Activated naive CD4-positive, alpha-beta T cell treated with anti-CD3 and anti-CD28 coated beads, Interleukin-2, amount 50 U/mL, for 72 hours (primary cell): ENCODE measurements around the gene ZBTB40. TPM values are rescaled to one million over a fixed set of nuclear protein-coding genes. Genes with fewer than 3 reads are reported as not detected.

Experiments
- ATAC-seq, 2 donors: fragments of 150-1000 bp; cut with Tn5 transposase; 2 replicates each; pipeline ENCODE4 v1.10.0; 2021; ENCODE audit warnings: mild to moderate bottlenecking in 2 of 2, moderate library complexity in 2 of 2
- DNase-seq, 2 donors: peaks; one replicate each; pipeline ENCODE4 v3.0.0; 2021 to 2022; ENCODE audit warnings: low spot score in 2 of 2
- H3K27ac Mint-ChIP-seq, 2 donors: one replicate each; pipeline ENCODE4 v1.8.0; 2022; ENCODE audit warnings: mild to moderate bottlenecking in 2 of 2, mixed read lengths in 2 of 2
- H3K36me3 Mint-ChIP-seq, 2 donors: one replicate each; pipeline ENCODE4 v1.8.0; 2022; ENCODE audit warnings: mixed read lengths in 2 of 2
- H3K9me3 Mint-ChIP-seq, 2 donors: one replicate each; pipeline ENCODE4 v1.8.0; 2022; ENCODE audit warnings: mixed read lengths in 2 of 2
- total RNA-seq, 2 donors: library from RNA; stranded (reverse); gene quantifications; one replicate each; pipeline ENCODE4 v1.2.3, GENCODE V29; 2022

ZBTB40 gene
- total RNA-seq, 2 donors from 2014 or later: 15.9 to 16.3 TPM

- no peaks in the 10 kb centered on the region for H3K36me3 Mint-ChIP-seq
- no peak for ATAC-seq
- DNase-seq: no peak
- no peak overlapping the region for H3K27ac Mint-ChIP-seq
- H3K9me3 Mint-ChIP-seq: no peaks in the 10 kb centered on the region
These were observed 95.7 kb downstream of the ZBTB40 start for GRCh38 chr1:22547186-22547817.

GRCh38 chr1:22547818-22548462, 96.3 kb downstream of the ZBTB40 start:
- no peak for ATAC-seq
- no peak overlapping the region for H3K27ac Mint-ChIP-seq
- no peaks in the 10 kb centered on the region for H3K9me3 Mint-ChIP-seq
- DNase-seq: no peak
- H3K36me3 Mint-ChIP-seq: no peaks in the 10 kb centered on the region

GRCh38 chr1:22550021-22550420, 98.4 kb downstream of the ZBTB40 start:
- no peaks in the 10 kb centered on the region for H3K9me3 Mint-ChIP-seq
- ATAC-seq (no peak), DNase-seq (no peak)
- H3K36me3 Mint-ChIP-seq: no peaks in the 10 kb centered on the region
- H3K27ac Mint-ChIP-seq: no peak overlapping the region

GRCh38 chr1:22551591-22551990, 99.9 kb downstream of the ZBTB40 start:
- Mint-ChIP-seq H3K27ac (no peak overlapping the region), H3K9me3 (no peaks in the 10 kb centered on the region), H3K36me3 (no peaks in the 10 kb centered on the region)
- DNase-seq: no peak
- ATAC-seq: no peak

- DNase-seq (no peak), ATAC-seq (no peak)
- Mint-ChIP-seq H3K36me3 (no peaks in the 10 kb centered on the region), H3K9me3 (no peaks in the 10 kb centered on the region), H3K27ac (no peak overlapping the region)
These were observed 100.4 kb downstream of the ZBTB40 start for GRCh38 chr1:22552021-22552420.

- no peak for ATAC-seq
- no peak for DNase-seq
- H3K27ac Mint-ChIP-seq: peak overlapping the region in 1 of 2 donors; percentile 53
- H3K9me3 Mint-ChIP-seq: no peaks in the 10 kb centered on the region
- H3K36me3 Mint-ChIP-seq: no peaks in the 10 kb centered on the region
These were observed 101.6 kb downstream of the ZBTB40 start for GRCh38 chr1:22553104-22553880.

GRCh38 chr1:22553991-22554522, 102.4 kb downstream of the ZBTB40 start:
- no peak for DNase-seq
- Mint-ChIP-seq H3K27ac (no peak overlapping the region), H3K36me3 (no peaks in the 10 kb centered on the region), H3K9me3 (no peaks in the 10 kb centered on the region)
- no peak for ATAC-seq

GRCh38 chr1:22555371-22555656, 103.7 kb downstream of the ZBTB40 start:
- no peaks in the 10 kb centered on the region for H3K9me3 Mint-ChIP-seq
- no peak for DNase-seq
- no peak for ATAC-seq
- H3K27ac Mint-ChIP-seq: no peak overlapping the region
- no peaks in the 10 kb centered on the region for H3K36me3 Mint-ChIP-seq

GRCh38 chr1:22556391-22557104, 104.9 kb downstream of the ZBTB40 start:
- no peaks in the 10 kb centered on the region for H3K36me3 Mint-ChIP-seq
- no peak for ATAC-seq
- H3K9me3 Mint-ChIP-seq: no peaks in the 10 kb centered on the region

GRCh38 chr1:22557341-22557950, 105.8 kb downstream of the ZBTB40 start:
- DNase-seq (no peak), ATAC-seq (no peak)
- Mint-ChIP-seq H3K36me3 (no peaks in the 10 kb centered on the region), H3K27ac (no peak overlapping the region), H3K9me3 (no peaks in the 10 kb centered on the region)

More at GRCh38 chr1:22556391-22557104, 104.9 kb downstream of the ZBTB40 start:
- no peak for DNase-seq
- no peak overlapping the region for H3K27ac Mint-ChIP-seq

GRCh38 chr1:22562584-22563583, 111.2 kb downstream of the ZBTB40 start, which contains the start of gene EPHA8:
EPHA8 (plus strand) TSS chr1:22563489; CDS start chr1:22563636, 147 bp downstream.
- no peaks in the 10 kb centered on the region for H3K36me3 Mint-ChIP-seq

GRCh38 chr1:22563671-22564602, 112.3 kb downstream of the ZBTB40 start:
- no peak overlapping the region for H3K27ac Mint-ChIP-seq
- no peaks in the 10 kb centered on the region for H3K9me3 Mint-ChIP-seq
- no peaks in the 10 kb centered on the region for H3K36me3 Mint-ChIP-seq
- ATAC-seq (no peak), DNase-seq (no peak)

More at GRCh38 chr1:22562584-22563583, 111.2 kb downstream of the ZBTB40 start, which contains the start of gene EPHA8:
- no peak within 1 kb of the TSS for H3K27ac Mint-ChIP-seq
- H3K9me3 Mint-ChIP-seq: no peaks in the 10 kb centered on the region
- DNase-seq (no peak), ATAC-seq (peak in 1 of 2 donors; percentile 18)

- ATAC-seq (no peak), DNase-seq (no peak)
These were observed 114.5 kb downstream of the ZBTB40 start for GRCh38 chr1:22566161-22566560.

GRCh38 chr1:22567197-22567596, 115.5 kb downstream of the ZBTB40 start:
- no peaks in the 10 kb centered on the region for H3K9me3 Mint-ChIP-seq
- ATAC-seq (no peak), DNase-seq (no peak)
- no peaks in the 10 kb centered on the region for H3K36me3 Mint-ChIP-seq
- no peak overlapping the region for H3K27ac Mint-ChIP-seq

More at GRCh38 chr1:22566161-22566560, 114.5 kb downstream of the ZBTB40 start:
- Mint-ChIP-seq H3K36me3 (no peaks in the 10 kb centered on the region), H3K27ac (no peak overlapping the region), H3K9me3 (no peaks in the 10 kb centered on the region)
